Measurements from ENCODE around the gene KANSL1. TPM values are rescaled to one million over a fixed set of nuclear protein-coding genes. Genes with fewer than 3 reads are reported as not detected.
A peak's percentile ranks its signal among the peaks of the same experiment; 100 is the strongest.

KANSL1 gene
- total RNA-seq, 1 donor from 2014 or later, result 61.4 TPM

DNA sequence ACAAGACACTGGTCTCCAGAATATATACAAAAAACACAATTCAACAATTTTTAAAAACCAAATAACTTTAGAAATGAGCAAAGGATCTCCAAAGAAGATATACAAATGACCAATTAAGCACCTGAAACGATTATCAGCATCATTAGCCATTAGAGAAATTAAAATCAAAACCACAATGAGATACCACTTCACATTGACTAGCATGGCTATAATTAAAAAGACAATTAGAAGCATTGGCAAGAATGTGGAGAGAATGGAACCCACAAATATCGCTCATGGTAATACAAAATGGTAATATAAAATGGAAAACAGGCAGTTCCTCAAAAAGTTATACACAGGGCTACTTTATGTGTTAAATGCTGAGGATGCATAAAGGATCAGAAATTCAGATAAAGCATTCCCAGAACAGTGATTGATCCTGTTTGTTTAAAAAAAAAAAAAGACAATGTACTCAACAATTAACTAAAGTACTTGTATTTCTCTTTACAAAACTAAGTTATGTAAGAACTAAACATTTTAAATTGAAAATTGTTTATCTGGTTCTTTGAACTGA is 52.5 kb downstream of the KANSL1 start:
- H3K36me3 Mint-ChIP-seq (ENCODE audit: low read depth), result no peaks in the 10 kb centered on the region
- TF ChIP-seq, protein P1, sequence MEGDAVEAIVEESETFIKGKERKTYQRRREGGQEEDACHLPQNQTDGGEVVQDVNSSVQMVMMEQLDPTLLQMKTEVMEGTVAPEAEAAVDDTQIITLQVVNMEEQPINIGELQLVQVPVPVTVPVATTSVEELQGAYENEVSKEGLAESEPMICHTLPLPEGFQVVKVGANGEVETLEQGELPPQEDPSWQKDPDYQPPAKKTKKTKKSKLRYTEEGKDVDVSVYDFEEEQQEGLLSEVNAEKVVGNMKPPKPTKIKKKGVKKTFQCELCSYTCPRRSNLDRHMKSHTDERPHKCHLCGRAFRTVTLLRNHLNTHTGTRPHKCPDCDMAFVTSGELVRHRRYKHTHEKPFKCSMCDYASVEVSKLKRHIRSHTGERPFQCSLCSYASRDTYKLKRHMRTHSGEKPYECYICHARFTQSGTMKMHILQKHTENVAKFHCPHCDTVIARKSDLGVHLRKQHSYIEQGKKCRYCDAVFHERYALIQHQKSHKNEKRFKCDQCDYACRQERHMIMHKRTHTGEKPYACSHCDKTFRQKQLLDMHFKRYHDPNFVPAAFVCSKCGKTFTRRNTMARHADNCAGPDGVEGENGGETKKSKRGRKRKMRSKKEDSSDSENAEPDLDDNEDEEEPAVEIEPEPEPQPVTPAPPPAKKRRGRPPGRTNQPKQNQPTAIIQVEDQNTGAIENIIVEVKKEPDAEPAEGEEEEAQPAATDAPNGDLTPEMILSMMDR (IDR thresholded peaks at IDR 0.05), result no peak
- no peaks in the 10 kb centered on the region for H3K27me3 Mint-ChIP-seq (ENCODE audit: low read depth)
- no peak overlapping the region for H3K27ac Mint-ChIP-seq (ENCODE audit: unreplicated experiment)
- peaks cover 86% of the 10 kb centered on the region for H3K4me1 Mint-ChIP-seq (ENCODE audit: low read depth)
- DNase-seq (ENCODE audit: low spot score), result no peak
- H3K9me3 Mint-ChIP-seq (ENCODE audit: low read depth), result no peaks in the 10 kb centered on the region
- H3K4me3 Mint-ChIP-seq (ENCODE audit: unreplicated experiment), result no peak overlapping the region

DNA sequence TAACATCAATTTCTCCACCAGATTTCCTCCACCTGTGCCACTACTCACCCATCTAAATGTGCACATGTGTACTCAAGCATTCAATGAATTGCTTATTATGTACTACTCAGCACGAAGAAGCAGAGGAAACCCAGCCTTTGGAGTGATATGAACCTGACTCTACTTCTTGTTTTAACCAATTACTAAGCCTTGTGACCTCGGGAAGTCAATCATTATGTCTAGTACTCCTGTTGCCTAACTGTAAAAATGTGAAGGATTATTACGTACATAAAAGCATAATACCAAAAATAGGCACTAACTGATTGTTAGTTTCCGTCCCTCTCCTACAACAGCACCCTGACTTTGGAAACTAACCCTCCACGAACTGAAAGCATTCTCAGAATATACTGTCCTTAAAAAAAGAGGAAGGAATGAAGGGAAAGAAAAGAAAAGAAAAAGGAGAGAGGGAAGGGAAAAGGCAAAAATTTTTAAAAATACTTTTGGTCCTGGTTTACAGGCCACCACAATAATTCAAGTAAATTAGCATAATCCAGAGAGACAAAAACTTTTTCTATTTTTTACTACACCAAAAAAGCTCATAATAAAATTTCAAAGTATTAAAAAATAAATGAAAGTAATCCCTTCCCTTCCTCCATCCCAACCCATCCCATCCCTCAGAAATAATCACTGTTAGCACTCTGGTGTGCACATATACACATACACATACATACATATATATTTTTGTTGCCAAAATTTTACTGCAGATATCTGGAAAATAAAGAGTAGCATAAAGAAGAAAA is 53.6 kb downstream of the KANSL1 start:
- H3K27me3 Mint-ChIP-seq (ENCODE audit: low read depth), result no peaks in the 10 kb centered on the region
- no peaks in the 10 kb centered on the region for H3K36me3 Mint-ChIP-seq (ENCODE audit: low read depth)
- peak overlapping the region; percentile 30 for H3K27ac Mint-ChIP-seq (ENCODE audit: unreplicated experiment)

DNA sequence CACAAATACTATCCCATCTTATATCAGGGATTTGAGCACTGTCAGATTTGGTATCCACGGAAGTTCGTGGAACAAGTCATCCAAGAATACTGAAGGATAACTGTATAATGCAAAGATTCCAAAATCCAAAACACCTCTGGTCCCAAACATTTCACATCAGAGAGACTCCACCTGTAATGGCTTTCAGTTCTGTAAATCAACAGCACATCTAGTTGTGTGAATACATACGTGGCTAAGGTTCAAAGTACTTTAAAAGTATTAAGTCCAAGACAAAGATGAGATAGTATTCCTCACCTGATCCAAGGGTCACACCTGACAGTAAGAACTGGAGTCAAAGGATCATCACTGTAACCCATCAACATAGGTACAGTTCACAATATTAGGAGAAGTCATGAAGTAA is 54.8 kb downstream of the KANSL1 start:
- peaks cover 77% of the 10 kb centered on the region for H3K4me1 Mint-ChIP-seq (ENCODE audit: low read depth)
- TF ChIP-seq, protein P1 (IDR thresholded peaks at IDR 0.05), result no peak
- H3K4me3 Mint-ChIP-seq (ENCODE audit: unreplicated experiment), result no peak overlapping the region
- H3K9me3 Mint-ChIP-seq (ENCODE audit: low read depth), result no peaks in the 10 kb centered on the region
- H3K27me3 Mint-ChIP-seq (ENCODE audit: low read depth), result no peaks in the 10 kb centered on the region
- DNase-seq (ENCODE audit: low spot score), result no peak
- no peaks in the 10 kb centered on the region for H3K36me3 Mint-ChIP-seq (ENCODE audit: low read depth)
- no peak overlapping the region for H3K27ac Mint-ChIP-seq (ENCODE audit: unreplicated experiment)

More for the DNA sequence above, 53.6 kb downstream of the KANSL1 start:
- no peak overlapping the region for H3K4me3 Mint-ChIP-seq (ENCODE audit: unreplicated experiment)
- TF ChIP-seq, protein P1 (IDR thresholded peaks at IDR 0.05), result no peak
- H3K4me1 Mint-ChIP-seq (ENCODE audit: low read depth), result peaks cover 87% of the 10 kb centered on the region
- no peak for DNase-seq (ENCODE audit: low spot score)
- no peaks in the 10 kb centered on the region for H3K9me3 Mint-ChIP-seq (ENCODE audit: low read depth)

DNA sequence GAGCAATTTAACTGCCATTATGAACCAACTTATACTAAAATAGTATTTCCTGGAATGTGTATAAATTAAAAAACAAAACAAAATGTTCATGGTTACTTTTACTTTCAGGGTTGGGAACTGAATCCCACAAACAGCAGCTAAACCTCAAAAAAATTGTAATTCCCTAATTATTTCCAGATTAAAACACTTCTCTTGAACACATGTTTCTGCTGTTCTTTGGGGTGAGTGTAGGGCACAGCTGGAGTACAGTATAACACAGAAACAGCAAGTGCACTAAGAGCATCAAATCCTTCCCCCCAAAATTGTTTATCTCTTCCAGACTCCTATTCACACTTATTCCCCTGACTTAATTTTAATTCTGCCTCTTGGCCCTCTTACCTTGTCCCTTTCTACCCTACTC is 56.4 kb downstream of the KANSL1 start:
- Mint-ChIP-seq H3K9me3 (ENCODE audit: low read depth) (no peaks in the 10 kb centered on the region), H3K36me3 (ENCODE audit: low read depth) (no peaks in the 10 kb centered on the region), H3K4me3 (ENCODE audit: unreplicated experiment) (no peak overlapping the region), H3K4me1 (ENCODE audit: low read depth) (peaks cover 64% of the 10 kb centered on the region), H3K27ac (ENCODE audit: unreplicated experiment) (peak overlapping the region; percentile 25), H3K27me3 (ENCODE audit: low read depth) (no peaks in the 10 kb centered on the region)
- DNase-seq (ENCODE audit: low spot score), result no peak
- TF ChIP-seq, protein P1 (IDR thresholded peaks at IDR 0.05), result no peak

DNA sequence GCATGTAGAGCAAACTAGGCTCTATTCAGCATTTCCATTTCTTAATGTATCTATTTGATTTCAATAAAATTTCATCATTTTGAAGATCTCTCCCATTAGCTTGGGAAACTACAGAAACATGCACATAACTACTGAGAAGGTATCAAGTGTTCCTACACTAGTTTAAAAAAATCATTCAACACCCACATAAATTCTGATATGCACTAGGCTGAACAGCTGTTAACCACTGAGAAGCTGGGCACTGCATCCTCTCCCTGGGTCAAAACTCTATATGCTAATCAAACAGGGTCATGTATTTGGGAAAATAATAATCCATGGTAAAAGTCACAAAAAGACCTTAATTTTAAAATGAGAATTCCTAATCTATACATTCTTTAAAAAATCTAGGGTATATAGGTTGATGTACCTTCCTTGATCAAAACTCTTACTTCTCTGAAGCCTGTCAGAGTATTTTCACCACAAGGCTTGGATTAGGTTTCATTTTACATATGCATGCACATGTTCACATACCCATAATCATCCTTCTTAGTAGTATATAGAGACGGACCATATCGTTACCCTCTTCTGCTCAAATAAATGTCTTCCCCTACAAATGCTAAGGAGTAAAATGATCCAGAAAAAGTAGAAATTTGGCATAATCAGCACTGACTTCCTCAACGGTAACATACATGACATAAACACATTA is 57.2 kb downstream of the KANSL1 start:
- Mint-ChIP-seq H3K27me3 (ENCODE audit: low read depth) (no peaks in the 10 kb centered on the region), H3K36me3 (ENCODE audit: low read depth) (no peaks in the 10 kb centered on the region), H3K4me1 (ENCODE audit: low read depth) (peaks cover 58% of the 10 kb centered on the region), H3K9me3 (ENCODE audit: low read depth) (no peaks in the 10 kb centered on the region), H3K27ac (ENCODE audit: unreplicated experiment) (peak overlapping the region; percentile 42), H3K4me3 (ENCODE audit: unreplicated experiment) (no peak overlapping the region)
- TF ChIP-seq, protein P1 (IDR thresholded peaks at IDR 0.05), result no peak
- no peak for DNase-seq (ENCODE audit: low spot score)
